ENCODE data around the gene U2AF2. TPM values are rescaled to one million over a fixed set of nuclear protein-coding genes. Genes with fewer than 3 reads are reported as not detected.

The U2AF2 gene
- total and polyA plus RNA-seq, 9 of the 15 experiments (the other 6 are each of a cell fraction or from before 2014, with no cell fraction given), result 3.0 to 331 (median 157) TPM

- TF ChIP-seq MGA (IDR thresholded peaks at IDR 0.05), result peak; percentile 91
These were observed 18.6 kb downstream of the U2AF2 start (continued) for GRCh38 chr19:55673465-55673864.

Data from K562 (cell line).